ENCODE measurements around the gene NPR1. TPM values are rescaled to one million over a fixed set of nuclear protein-coding genes. Genes with fewer than 3 reads are reported as not detected.

Gene NPR1
- total RNA-seq, 2 experiments from 2014 or later: not detected

- peaks cover 51% of the 10 kb centered on the region for H3K36me3 Mint-ChIP-seq (ENCODE audit: low read depth)
- no peaks in the 10 kb centered on the region for H3K27me3 Mint-ChIP-seq
- CTCF ChIA-PET: interaction anchor here (1.4 to 1.8 kb wide), 2 partner anchors 21 to 101 kb away, joined by 3 to 4 read pairs; no protein-coding TSS in a partner anchor
- Histone ChIP-seq H3K4me3 (ENCODE audit: low read length) (peak within 1 kb of the TSS; percentile 83), H3K9me3 (ENCODE audit: control insufficient read depth in 1 of 2, insufficient read depth in 1 of 2, low read length in 2 of 2) (no peaks in the 10 kb centered on the region), H3K36me3 (ENCODE audit: insufficient read depth, low read length) (peaks cover 33% of the 10 kb centered on the region), H3K27ac (ENCODE audit: low read depth in 1 of 2, low read length in 2 of 2) (peak within 1 kb of the TSS; percentile 98 to 100), H3K27me3 (ENCODE audit: control insufficient read depth in 1 of 2, insufficient read depth in 2 of 2, low read length in 2 of 2) (no peaks in the 10 kb centered on the region), H3K4me1 (ENCODE audit: insufficient read depth, low read length) (peaks cover 33% of the 10 kb centered on the region)
- H3K27ac Mint-ChIP-seq: peak within 1 kb of the TSS; percentile 100
- peak; percentile 90 to 98 (median 95) for DNase-seq
- TF ChIP-seq, protein P1, sequence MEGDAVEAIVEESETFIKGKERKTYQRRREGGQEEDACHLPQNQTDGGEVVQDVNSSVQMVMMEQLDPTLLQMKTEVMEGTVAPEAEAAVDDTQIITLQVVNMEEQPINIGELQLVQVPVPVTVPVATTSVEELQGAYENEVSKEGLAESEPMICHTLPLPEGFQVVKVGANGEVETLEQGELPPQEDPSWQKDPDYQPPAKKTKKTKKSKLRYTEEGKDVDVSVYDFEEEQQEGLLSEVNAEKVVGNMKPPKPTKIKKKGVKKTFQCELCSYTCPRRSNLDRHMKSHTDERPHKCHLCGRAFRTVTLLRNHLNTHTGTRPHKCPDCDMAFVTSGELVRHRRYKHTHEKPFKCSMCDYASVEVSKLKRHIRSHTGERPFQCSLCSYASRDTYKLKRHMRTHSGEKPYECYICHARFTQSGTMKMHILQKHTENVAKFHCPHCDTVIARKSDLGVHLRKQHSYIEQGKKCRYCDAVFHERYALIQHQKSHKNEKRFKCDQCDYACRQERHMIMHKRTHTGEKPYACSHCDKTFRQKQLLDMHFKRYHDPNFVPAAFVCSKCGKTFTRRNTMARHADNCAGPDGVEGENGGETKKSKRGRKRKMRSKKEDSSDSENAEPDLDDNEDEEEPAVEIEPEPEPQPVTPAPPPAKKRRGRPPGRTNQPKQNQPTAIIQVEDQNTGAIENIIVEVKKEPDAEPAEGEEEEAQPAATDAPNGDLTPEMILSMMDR (IDR thresholded peaks at IDR 0.05): no peak
- no peaks in the 10 kb centered on the region for H3K9me3 Mint-ChIP-seq
- intact Hi-C loops (cut with DNase I, micrococcal nuclease): loop anchor here (1.0 to 5.0 kb wide), 4 partner anchors 15 to 87 kb away; partner anchors contain the start of genes ILF2 (in 2 of the 2), SNAPIN (in 2 of the 2), S100A3 (in 1 of the 2) and S100A4 (in 1 of the 2)
- peak; percentile 87 for ATAC-seq (ENCODE audit: poor library complexity)
- POLR2A ChIA-PET: interaction anchor here (0.5 to 3.7 kb wide), 35 partner anchors 9 to 1322 kb away, joined by 3 to 89 read pairs (median 5); partner anchors contain the start of genes DENND4B, GATAD2B, ILF2 and INTS3
- peak within 1 kb of the TSS; percentile 100 for H3K4me3 Mint-ChIP-seq
- H3K4me1 Mint-ChIP-seq (ENCODE audit: low read depth): peaks cover 47% of the 10 kb centered on the region
These were observed 44.5 kb upstream of the NPR1 start, which contains the start of gene CHTOP for GRCh38 chr1:153633754-153634665. Gene CHTOP, plus strand, starts transcription at chr1:153634066. Its CDS starts 2,523 bp downstream, at chr1:153636589.

DNA sequence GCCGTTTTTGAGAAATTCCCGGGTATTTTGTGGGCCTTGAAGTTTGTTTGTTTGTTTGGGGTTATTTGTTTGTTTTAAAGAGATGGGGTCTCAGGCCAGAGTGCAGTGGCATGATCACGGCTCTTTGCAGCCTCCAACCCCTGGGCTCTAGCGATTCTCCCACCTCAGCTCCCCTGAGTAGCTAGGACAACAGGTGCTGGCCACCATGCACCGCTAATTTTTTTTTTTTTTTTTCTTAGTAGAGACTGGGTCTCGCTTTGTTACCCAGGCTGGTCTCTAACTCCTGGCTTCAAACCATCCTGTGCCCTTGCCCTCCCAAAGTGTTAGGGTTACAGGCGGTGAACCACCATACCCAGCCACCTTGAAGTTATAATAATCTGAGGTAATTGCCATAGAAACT lies 42.6 kb upstream of the NPR1 start:
- intact Hi-C loops (cut with DNase I, micrococcal nuclease): loop anchor here (2.0 kb wide), 3 partner anchors 13 to 91 kb away; partner anchors contain the start of gene ILF2 (in 2 of the 2)
- peak overlapping the region; percentile 87 for H3K4me3 Mint-ChIP-seq
- DNase-seq: no peak
- ATAC-seq (ENCODE audit: poor library complexity): no peak
- peak overlapping the region; percentile 100 for H3K27ac Mint-ChIP-seq
- POLR2A ChIA-PET: interaction anchor here (1.1 to 3.7 kb wide), 5 partner anchors 10 to 355 kb away, joined by 3 to 89 read pairs (median 35); partner anchors contain the start of genes ILF2, RPS27 and SNAPIN
- H3K36me3 Mint-ChIP-seq (ENCODE audit: low read depth): peaks cover 67% of the 10 kb centered on the region
- no peaks in the 10 kb centered on the region for H3K27me3 Mint-ChIP-seq
- H3K4me1 ChIP-seq (ENCODE audit: insufficient read depth, low read length): peaks cover 39% of the 10 kb centered on the region
- H3K4me1 Mint-ChIP-seq (ENCODE audit: low read depth): peaks cover 53% of the 10 kb centered on the region
- no peaks in the 10 kb centered on the region for H3K27me3 ChIP-seq (ENCODE audit: control insufficient read depth in 1 of 2, insufficient read depth in 2 of 2, low read length in 2 of 2)
- peak overlapping the region; percentile 83 for H3K4me3 ChIP-seq (ENCODE audit: low read length)
- CTCF ChIA-PET: interaction anchor here (0.7 to 1.0 kb wide), 2 partner anchors 30 to 817 kb away, joined by 3 read pairs; no protein-coding TSS in a partner anchor
- peaks cover 51% of the 10 kb centered on the region for H3K36me3 ChIP-seq (ENCODE audit: insufficient read depth, low read length)
- peak overlapping the region in 1 of 2 donors; percentile 10 for H3K27ac ChIP-seq (ENCODE audit: low read depth in 1 of 2, low read length in 2 of 2)
- TF ChIP-seq, protein P1 (IDR thresholded peaks at IDR 0.05): no peak
- no peaks in the 10 kb centered on the region for H3K9me3 ChIP-seq (ENCODE audit: control insufficient read depth in 1 of 2, insufficient read depth in 1 of 2, low read length in 2 of 2)
- H3K9me3 Mint-ChIP-seq: no peaks in the 10 kb centered on the region

DNA sequence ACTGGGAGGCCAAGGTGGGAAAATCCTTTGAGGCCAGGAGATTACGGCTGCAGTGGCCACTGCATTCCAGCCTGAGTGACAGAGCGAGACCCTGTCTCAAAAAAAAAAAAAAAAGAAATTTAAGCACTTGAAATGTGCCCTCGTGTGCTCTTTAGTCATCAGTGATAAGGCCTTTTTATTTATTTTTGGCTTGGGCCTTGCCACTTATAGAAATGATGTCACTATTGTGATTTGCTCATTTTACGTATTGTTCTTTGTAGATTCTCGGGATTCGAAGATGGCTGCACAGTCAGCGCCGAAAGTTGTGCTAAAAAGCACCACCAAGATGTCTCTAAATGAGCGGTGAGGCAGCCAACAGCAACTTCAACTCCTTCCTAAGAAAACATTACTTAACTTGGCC lies 42.2 kb upstream of the NPR1 start:
- H3K4me1 Mint-ChIP-seq (ENCODE audit: low read depth): peaks cover 58% of the 10 kb centered on the region
- H3K36me3 Mint-ChIP-seq (ENCODE audit: low read depth): peaks cover 71% of the 10 kb centered on the region
- Histone ChIP-seq H3K9me3 (ENCODE audit: control insufficient read depth in 1 of 2, insufficient read depth in 1 of 2, low read length in 2 of 2) (no peaks in the 10 kb centered on the region), H3K27ac (ENCODE audit: low read depth in 1 of 2, low read length in 2 of 2) (no peak overlapping the region), H3K4me3 (ENCODE audit: low read length) (no peak overlapping the region), H3K36me3 (ENCODE audit: insufficient read depth, low read length) (peaks cover 55% of the 10 kb centered on the region), H3K27me3 (ENCODE audit: control insufficient read depth in 1 of 2, insufficient read depth in 2 of 2, low read length in 2 of 2) (no peaks in the 10 kb centered on the region), H3K4me1 (ENCODE audit: insufficient read depth, low read length) (peaks cover 39% of the 10 kb centered on the region)
- peak overlapping the region; percentile 89 for H3K4me3 Mint-ChIP-seq
- intact Hi-C loops (cut with DNase I, micrococcal nuclease): loop anchor here in 1 of 2 experiments (2.0 kb wide), 1 partner anchor 90 kb away; no protein-coding TSS in a partner anchor
- ChIA-PET POLR2A (no interaction called here), CTCF (no interaction called here)
- no peaks in the 10 kb centered on the region for H3K9me3 Mint-ChIP-seq
- DNase-seq (no peak), ATAC-seq (ENCODE audit: poor library complexity) (no peak)
- H3K27me3 Mint-ChIP-seq: no peaks in the 10 kb centered on the region
- TF ChIP-seq, protein P1 (IDR thresholded peaks at IDR 0.05): no peak
- peak overlapping the region; percentile 100 for H3K27ac Mint-ChIP-seq

Data from CD4-positive, alpha-beta T cell (primary cell).